HCT116 (cell line): ENCODE measurements around the gene NCSTN. TPM values are rescaled to one million over a fixed set of nuclear protein-coding genes. Genes with fewer than 3 reads are reported as not detected.

Source experiments
- ATAC-seq: fragments of 200-7000 bp; cut with Tn5 transposase; 2 replicates; pipeline ENCODE4 v1.9.1; 2020; ENCODE audit warnings: mild to moderate bottlenecking, moderate library complexity
- BruUV-seq: library from RNA; stranded (reverse); fragments of 400-500 nt; replicated peaks from 2 replicates; lab custom pipeline; 2021; lab: Mats Ljungman, UMichigan
- CTCF ChIA-PET: fragments of 300-600 bp; sonication (Branson Sonifier 250); formaldehyde crosslinking; loops from one replicate; lab custom pipeline; 2021; ENCODE audit warnings: antibody characterized with exemption; lab: Charles Lee
- POLR2A ChIA-PET: fragments of 300-600, 350-600 bp; sonication (Branson Sonifier 250); formaldehyde crosslinking; loops from one replicate; lab custom pipeline; 2021; ENCODE audit warnings: antibody characterized with exemption; lab: Charles Lee
- RAD21 ChIA-PET, 2 experiments: fragments of 300-600 bp; sonication (Branson Sonifier 250); formaldehyde crosslinking; loops; one replicate each; lab custom pipeline; 2023; ENCODE audit warnings: low total read pairs in 2 of 2; ENCODE audit not compliant: uncharacterized antibody in 2 of 2, unreplicated experiment in 2 of 2, low non-redundant PET in 1 of 2; lab: Charles Lee
- DNase-seq: peaks from one replicate; pipeline ENCODE4 v3.0.0-alpha.2; 2010; ENCODE audit warnings: low read depth, low spot score
- H2AFZ ChIP-seq: fragments of 200-600 bp; shearing (Covaris generic), sonication (generic); 2 replicates; pipeline ENCODE4 v1.6.1; 2017; ENCODE audit warnings: low read depth, mixed run types, mixed read lengths, antibody characterized with exemption, low read length; ENCODE audit not compliant: poor library complexity, severe bottlenecking
- H3K27ac ChIP-seq: 2 replicates; pipeline ENCODE4 v1.5.1; 2012; ENCODE audit warnings: low read depth, low read length
- H3K27me3 ChIP-seq: fragments of 200-600 bp; sonication (generic); 2 replicates; pipeline ENCODE4 v1.6.1; 2016; ENCODE audit warnings: mixed run types, low read length, mixed read lengths; ENCODE audit not compliant: insufficient read depth
- H3K36me3 ChIP-seq, 2 experiments: fragments of 200-500 bp in 1 of 2; fragments of 200-600 bp in 1 of 2; sonication (Bioruptor generic) in 1 of 2; sonication (generic) in 1 of 2; 2 replicates each; pipeline versions ENCODE4 v1.5.1 to v1.6.1; 2014 to 2016; ENCODE audit warnings: low read length in 2 of 2, inconsistent platforms in 1 of 2, mixed read lengths in 1 of 2, mixed run types in 1 of 2; ENCODE audit not compliant: insufficient read depth in 2 of 2, control insufficient read depth in 1 of 2
- H3K4me1 ChIP-seq, 2 experiments: fragments of 200-600 bp in 1 of 2; sonication (generic) in 1 of 2; 2 replicates each; pipeline versions ENCODE4 v1.5.1 to v1.6.1; 2012 to 2017; ENCODE audit warnings: low read length in 2 of 2, inconsistent platforms in 1 of 2, mild to moderate bottlenecking in 1 of 2, mixed read lengths in 1 of 2, mixed run types in 1 of 2, moderate library complexity in 1 of 2; ENCODE audit not compliant: insufficient read depth in 2 of 2, control insufficient read depth in 1 of 2
- H3K4me2 ChIP-seq: fragments of 200-600 bp; sonication (generic); 2 replicates; pipeline ENCODE4 v1.6.1; 2017; ENCODE audit warnings: mixed run types, low read length, mixed read lengths
- H3K4me3 ChIP-seq, 2 experiments: fragments of 200-600 bp in 1 of 2; sonication (generic) in 1 of 2; replicated peaks in 1 of 2; 2 replicates each; pipeline ENCODE4 v1.5.1; 2011 to 2016; ENCODE audit warnings: low read length in 2 of 2, control low read depth in 1 of 2, low read depth in 1 of 2, mild to moderate bottlenecking in 1 of 2, mixed read lengths in 1 of 2, mixed run types in 1 of 2
- H3K79me2 ChIP-seq: fragments of 200-600 bp; sonication (generic); 2 replicates; pipeline ENCODE4 v1.6.1; 2017; ENCODE audit warnings: mild to moderate bottlenecking, mixed run types, low read length, moderate library complexity, mixed read lengths; ENCODE audit not compliant: insufficient read depth
- H3K9ac ChIP-seq: fragments of 200-600 bp; sonication (generic); 2 replicates; pipeline ENCODE4 v1.6.1; 2016; ENCODE audit warnings: low read length, mixed read lengths
- H3K9me2 ChIP-seq: fragments of 200-600 bp; sonication (generic), shearing (Covaris generic); 2 replicates; pipeline ENCODE4 v1.6.1; 2017; ENCODE audit warnings: mixed run types, mild to moderate bottlenecking, moderate library complexity; ENCODE audit not compliant: insufficient read depth
- H3K9me3 ChIP-seq, 2 experiments: fragments of 200-500 bp in 1 of 2; fragments of 200-600 bp in 1 of 2; sonication (Bioruptor generic) in 1 of 2; sonication (generic) in 1 of 2; 2 replicates each; pipeline ENCODE4 v1.6.1; 2014 to 2017; ENCODE audit warnings: low read length in 2 of 2, mixed read lengths in 2 of 2, inconsistent platforms in 1 of 2, low read depth in 1 of 2, mild to moderate bottlenecking in 1 of 2, mixed run types in 1 of 2, moderate library complexity in 1 of 2; ENCODE audit not compliant: control insufficient read depth in 1 of 2, insufficient read depth in 1 of 2
- H4K20me1 ChIP-seq: fragments of 200-600 bp; sonication (generic), shearing (Covaris generic); 2 replicates; pipeline ENCODE4 v1.6.1; 2017; ENCODE audit warnings: mixed run types, mild to moderate bottlenecking, moderate library complexity; ENCODE audit not compliant: insufficient read depth
- ATF3 ChIP-seq: IDR thresholded peaks from 2 replicates; pipeline ENCODE4 v1.6.1; 2012
- CBX3 ChIP-seq: IDR thresholded peaks from 2 replicates; pipeline ENCODE4 v1.6.1; 2012; ENCODE audit warnings: low read depth
- CEBPB ChIP-seq: IDR thresholded peaks from 2 replicates; pipeline ENCODE4 v1.6.1; 2012; ENCODE audit warnings: low read depth
- CTCF ChIP-seq, 3 experiments: fragments of 200-600 bp in 1 of 3; sonication (generic) in 1 of 3; IDR thresholded peaks in 2 of 3; conservative IDR thresholded peaks in 1 of 3; 2 replicates each; pipeline ENCODE4 v1.5.1; 2012 to 2017; ENCODE audit warnings: low read depth in 2 of 3, low read length in 2 of 3, antibody characterized with exemption in 1 of 3, borderline replicate concordance in 1 of 3, control low read depth in 1 of 3, mild to moderate bottlenecking in 1 of 3, mixed read lengths in 1 of 3, mixed run types in 1 of 3, moderate library complexity in 1 of 3; ENCODE audit not compliant: insufficient read depth in 1 of 3
- EGR1 ChIP-seq: IDR thresholded peaks from 2 replicates; pipeline ENCODE4 v1.6.1; 2012; ENCODE audit warnings: low read depth
- ELF1 ChIP-seq: IDR thresholded peaks from 2 replicates; pipeline ENCODE4 v1.6.1; 2012; ENCODE audit warnings: low read depth, borderline replicate concordance
- EZH2 ChIP-seq: fragments of 200-600 bp; sonication (generic); IDR thresholded peaks from 2 replicates; pipeline ENCODE4 v1.6.1; 2017; ENCODE audit warnings: antibody characterized with exemption, mixed run types
- EZH2phosphoT487 ChIP-seq: fragments of 200-600 bp; IDR thresholded peaks from 2 replicates; pipeline ENCODE4 v1.6.1; 2018; ENCODE audit warnings: antibody characterized with exemption, borderline replicate concordance
- FOSL1 ChIP-seq: IDR thresholded peaks from 2 replicates; pipeline ENCODE4 v1.6.1; 2012; ENCODE audit warnings: low read depth
- JUND ChIP-seq: IDR thresholded peaks from 2 replicates; pipeline ENCODE4 v1.6.1; 2012
- POLR2A ChIP-seq: IDR thresholded peaks from 2 replicates; pipeline ENCODE4 v1.7.0; 2011; ENCODE audit warnings: borderline replicate concordance; ENCODE audit not compliant: insufficient read depth, insufficient read length; ENCODE audit errors: extremely low read depth
- RAD21 ChIP-seq: IDR thresholded peaks from 2 replicates; pipeline ENCODE4 v1.6.1; 2012; ENCODE audit warnings: low read depth, mild to moderate bottlenecking
- REST ChIP-seq: IDR thresholded peaks from 2 replicates; pipeline ENCODE4 v1.6.1; 2012; ENCODE audit warnings: low read depth
- SIN3A ChIP-seq: IDR thresholded peaks from 2 replicates; pipeline ENCODE4 v1.6.1; 2012; ENCODE audit warnings: low read depth
- SRF ChIP-seq: IDR thresholded peaks from 2 replicates; pipeline ENCODE4 v1.6.1; 2012; ENCODE audit warnings: low read depth
- TCF7L2 ChIP-seq: IDR thresholded peaks from 2 replicates; pipeline ENCODE4 v1.7.0; 2011; ENCODE audit warnings: borderline replicate concordance, inconsistent platforms; ENCODE audit not compliant: insufficient read depth, insufficient read length; ENCODE audit errors: extremely low read depth
- YY1 ChIP-seq: IDR thresholded peaks from 2 replicates; pipeline ENCODE4 v1.6.1; 2011; ENCODE audit warnings: low read length, low read depth, moderate library complexity, mild to moderate bottlenecking; ENCODE audit not compliant: insufficient replicate concordance; ENCODE audit errors: extremely low read depth
- ZFX ChIP-seq: fragments of 450-650 bp; IDR thresholded peaks from 2 replicates; pipeline ENCODE4 v1.6.1; 2017
- ZNF274 ChIP-seq: fragments of 200-500 bp; sonication (Bioruptor generic); IDR thresholded peaks from 2 replicates; pipeline ENCODE4 v1.6.1; 2014; ENCODE audit warnings: mild to moderate bottlenecking, low read depth, low read length, inconsistent platforms
- intact Hi-C: fragments of 100-400 bp; cut with micrococcal nuclease; formaldehyde crosslinking; loops from 2 replicates; pipeline ENCODE4 v1.10.0; 2022
- total RNA-seq: library from RNA; stranded (reverse); gene quantifications from one replicate; pipeline ENCODE4 v1.2.1, GENCODE V29; 2021; ENCODE audit not compliant: unreplicated experiment

The NCSTN gene
- total RNA-seq, 1 experiment from 2014 or later = 68.4 TPM

- DNase-seq = no peak
- no peak overlapping the region for H3K27ac ChIP-seq
- H3K4me1 ChIP-seq = no peaks in the 10 kb centered on the region
- H2AFZ ChIP-seq = no peak overlapping the region
- H4K20me1 ChIP-seq = no peaks in the 10 kb centered on the region
- no peak for ATAC-seq
- peaks cover 74 to 81% of the 10 kb centered on the region in 2 experiments for H3K36me3 ChIP-seq
- no peak overlapping the region for H3K4me3 ChIP-seq
- intact Hi-C loops = no loop called here
- no peak for TF ChIP-seq EGR1
- TF ChIP-seq EZH2 = no peak
- TF ChIP-seq TCF7L2 = no peak
- TF ChIP-seq POLR2A = no peak
- TF ChIP-seq EZH2phosphoT487 = no peak
- no peak for TF ChIP-seq REST
- no peak for TF ChIP-seq JUND
- TF ChIP-seq RAD21 = no peak
- no peak for TF ChIP-seq CBX3
- no peak for TF ChIP-seq YY1
- no peak for TF ChIP-seq ELF1
- no peak for TF ChIP-seq FOSL1
- TF ChIP-seq SRF = no peak
- no peak for TF ChIP-seq CTCF (IDR thresholded peaks at IDR 0.05 in 2 of 3, conservative IDR thresholded peaks at IDR 0.05 in 1 of 3; ENCODE audit: borderline replicate concordance in 1 of 3, insufficient read depth in 1 of 3, low read depth in 2 of 3, low read length in 2 of 3)
- no peak for TF ChIP-seq CEBPB
- no peak for TF ChIP-seq SIN3A
- TF ChIP-seq ZNF274 = no peak
- TF ChIP-seq ATF3 = no peak
- no peak for TF ChIP-seq ZFX
- H3K27me3 ChIP-seq = no peaks in the 10 kb centered on the region
- no TSS peak for BruUV-seq
- POLR2A ChIA-PET = no interaction called here
- H3K9me3 ChIP-seq = no peaks in the 10 kb centered on the region
- H3K9me2 ChIP-seq = no peaks in the 10 kb centered on the region
- RAD21 ChIA-PET = no interaction called here
- H3K79me2 ChIP-seq = 0 out of 2 replicates have a peak, but pooled peaks cover 3% of the 10 kb centered on the region
- H3K9ac ChIP-seq = no peak overlapping the region
- H3K4me2 ChIP-seq = no peak overlapping the region
- CTCF ChIA-PET = no interaction called here
These were observed 47.1 kb upstream of the NCSTN start for GRCh38 chr1:160296036-160296435.
